B cell (primary cell): ENCODE results near the gene PLA2G4F. TPM values are rescaled to one million over a fixed set of nuclear protein-coding genes. Genes with fewer than 3 reads are reported as not detected.
A peak's percentile ranks its signal among the peaks of the same experiment; 100 is the strongest.

ENCODE experiments used
- ATAC-seq: fragments of 200-7000 bp; cut with Tn5 transposase; one replicate; pipeline ENCODE4 v1.10.0; 2021; ENCODE audit warnings: low read depth, mild to moderate bottlenecking, moderate number of reproducible peaks, moderate library complexity
- CTCF ChIA-PET: fragments of 350-600 bp; sonication (Branson Sonifier 250); formaldehyde crosslinking; loops from one replicate; lab custom pipeline; 2021; ENCODE audit warnings: antibody characterized with exemption, inconsistent platforms; lab: Charles Lee
- POLR2A ChIA-PET: fragments of 350-600 bp; sonication (Branson Sonifier 250); formaldehyde crosslinking; loops from one replicate; lab custom pipeline; 2021; ENCODE audit warnings: antibody characterized with exemption; lab: Charles Lee
- DNase-seq: peaks from one replicate; pipeline ENCODE4 v3.0.0; 2013
- H2AFZ ChIP-seq: 2 replicates; pipeline ENCODE4 v1.6.1; 2012; ENCODE audit warnings: mild to moderate bottlenecking, low read depth, low read length; ENCODE audit not compliant: insufficient read depth, poor library complexity, severe bottlenecking
- H3K27ac ChIP-seq, 2 donors: 1 replicate in 1 of 2; 2 replicates in 1 of 2; pipeline ENCODE4 v1.5.1; 2012 to 2013; ENCODE audit warnings: low read length in 2 of 2, mild to moderate bottlenecking in 2 of 2, moderate library complexity in 1 of 2
- H3K27me3 ChIP-seq, 4 experiments: fragments of 200-600 bp in 1 of 4; sonication (generic) in 1 of 4; replicated peaks in 1 of 4; 1 replicate in 2 of 4; 2 replicates in 2 of 4; pipeline versions ENCODE4 v1.6.1 to v1.7.0; 2013 to 2016; ENCODE audit warnings: low read length in 3 of 4, mild to moderate bottlenecking in 2 of 4, mixed read lengths in 1 of 4, moderate library complexity in 1 of 4; ENCODE audit not compliant: insufficient read depth in 4 of 4, control insufficient read depth in 3 of 4; ENCODE audit errors: control extremely low read depth in 1 of 4
- H3K36me3 ChIP-seq, 2 experiments: replicated peaks in 1 of 2; 1 replicate in 1 of 2; 2 replicates in 1 of 2; pipeline versions ENCODE4 v1.6.1 to v1.7.1; 2013; ENCODE audit warnings: low read length in 1 of 2; ENCODE audit not compliant: insufficient read depth in 2 of 2, control insufficient read depth in 1 of 2; ENCODE audit errors: control extremely low read depth in 1 of 2, extremely low read depth in 1 of 2
- H3K4me1 ChIP-seq, 2 donors: fragments of 200-600 bp in 1 of 2; sonication (generic) in 1 of 2; 1 replicate in 1 of 2; 2 replicates in 1 of 2; pipeline versions ENCODE4 v1.5.1 to v1.6.1; 2013 to 2017; ENCODE audit warnings: low read length in 2 of 2; ENCODE audit not compliant: control insufficient read depth in 2 of 2, insufficient read depth in 2 of 2
- H3K4me2 ChIP-seq: replicated peaks from 2 replicates; pipeline ENCODE3; 2012; ENCODE audit warnings: mild to moderate bottlenecking, low read depth, low read length; ENCODE audit not compliant: poor library complexity, severe bottlenecking
- H3K4me3 ChIP-seq, 5 experiments: fragments of 200-600 bp in 1 of 5; sonication (generic) in 1 of 5; 1 replicate in 3 of 5; 2 replicates in 2 of 5; pipeline versions ENCODE4 v1.5.1 to v1.7.0; 2011 to 2016; ENCODE audit warnings: low read length in 4 of 5, mild to moderate bottlenecking in 4 of 5, low read depth in 2 of 5, control low read depth in 1 of 5, moderate library complexity in 1 of 5; ENCODE audit not compliant: insufficient read depth in 1 of 5; ENCODE audit errors: control extremely low read depth in 1 of 5, extremely low read depth in 1 of 5
- H3K79me2 ChIP-seq: fragments of 200-600 bp; sonication (generic); one replicate; pipeline ENCODE4 v1.6.0; 2016; ENCODE audit warnings: low read length; ENCODE audit not compliant: control insufficient read depth, insufficient read depth
- H3K9ac ChIP-seq: fragments of 200-600 bp; sonication (generic); 2 replicates; pipeline ENCODE4 v1.6.1; 2017; ENCODE audit warnings: mild to moderate bottlenecking, low read length, moderate library complexity
- H3K9me3 ChIP-seq, 3 donors: one replicate each; pipeline versions ENCODE4 v1.6.1 to v1.7.1; 2013; ENCODE audit warnings: low read length in 2 of 3; ENCODE audit not compliant: control insufficient read depth in 2 of 3, insufficient read depth in 1 of 3; ENCODE audit errors: control extremely low read depth in 1 of 3
- H4K20me1 ChIP-seq: 2 replicates; pipeline ENCODE4 v1.6.0; 2012; ENCODE audit warnings: mild to moderate bottlenecking, low read length; ENCODE audit not compliant: insufficient read depth, control insufficient read depth, poor library complexity, severe bottlenecking
- H3K27ac Mint-ChIP-seq: one replicate; pipeline ENCODE4 v1.8.0; 2021; ENCODE audit warnings: mixed read lengths
- H3K27me3 Mint-ChIP-seq: one replicate; pipeline ENCODE4 v1.8.0; 2021; ENCODE audit warnings: mixed read lengths
- H3K4me1 Mint-ChIP-seq: one replicate; pipeline ENCODE4 v1.8.0; 2021; ENCODE audit warnings: mixed read lengths
- H3K4me3 Mint-ChIP-seq: one replicate; pipeline ENCODE4 v1.8.0; 2021; ENCODE audit warnings: mixed read lengths
- H3K9me3 Mint-ChIP-seq: one replicate; pipeline ENCODE4 v1.8.0; 2022; ENCODE audit warnings: mixed read lengths; ENCODE audit not compliant: insufficient read depth
- EZH2 ChIP-seq: IDR thresholded peaks from 2 replicates; pipeline ENCODE4 v1.6.1; 2012; ENCODE audit warnings: borderline replicate concordance, low read depth, mild to moderate bottlenecking, moderate library complexity, low read length; ENCODE audit not compliant: insufficient read depth, poor library complexity, severe bottlenecking
- WGBS: methylation state at CpG from one replicate; pipeline ENCODE4 v1.1.5; 2013; ENCODE audit warnings: missing lambda C conversion rate; ENCODE audit not compliant: insufficient coverage; 5-methylcytosine and 5-hydroxymethylcytosine counted together
- intact Hi-C: fragments of 100-400 bp; cut with micrococcal nuclease; formaldehyde crosslinking; loops from one replicate; pipeline ENCODE4 v1.10.0; 2022
- polyA plus RNA-seq: library from polyadenylated mRNA; depleted of rRNA; stranded (reverse); fragments of >200 nt; gene quantifications from 2 replicates; pipeline ENCODE4 v1.2.3, GENCODE V29; 2012
- total RNA-seq, 2 donors: library from RNA; stranded (reverse); fragments of 120-200 nt in 1 of 2; gene quantifications; 1 replicate in 1 of 2; 2 replicates in 1 of 2; pipeline versions ENCODE4 v1.2.3 to v1.2.4, GENCODE V29; 2013 to 2022
- TF ChIP-seq, protein P1 (sequence below): fragments of 200-600 bp; IDR thresholded peaks from one replicate; pipeline ENCODE4 v1.8.0; 2022; ENCODE audit warnings: antibody characterized with exemption, mild to moderate bottlenecking

The PLA2G4F gene
- total and polyA plus RNA-seq, 2 donors (not counting 1 experiment from before 2014, with no cell fraction given), result not detected

DNA sequence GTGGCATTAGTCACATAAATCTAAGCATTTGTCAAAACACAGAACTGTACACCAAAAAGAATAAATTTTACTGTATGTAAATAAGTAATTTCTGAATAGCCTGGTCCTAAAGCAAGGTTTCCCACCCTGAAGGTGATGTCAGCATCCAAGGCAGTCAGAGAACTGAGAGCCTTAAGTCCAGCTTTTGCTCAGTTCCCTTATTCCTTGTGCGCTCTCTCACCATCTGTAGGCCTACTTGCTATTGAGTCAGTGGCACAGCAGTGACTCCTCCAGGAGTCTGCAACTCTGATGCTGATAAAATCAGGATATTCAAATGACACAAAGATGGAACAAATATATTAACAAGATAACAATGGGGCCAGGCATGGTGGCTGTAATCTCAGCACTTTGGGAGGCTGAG is 29.4 kb upstream of the PLA2G4F start:
- ChIA-PET POLR2A (no interaction called here), CTCF (no interaction called here)
- no peak for ATAC-seq
- no peak for DNase-seq
- Histone ChIP-seq H2AFZ (no peak overlapping the region), H3K79me2 (no peaks in the 10 kb centered on the region), H3K4me3 (no peak overlapping the region), H3K36me3 (peaks cover 26 to 85% of the 10 kb centered on the region in 2 experiments), H3K9ac (no peak overlapping the region), H3K27ac (no peak overlapping the region), H3K4me2 (no peak overlapping the region), H3K9me3 (no peaks in the 10 kb centered on the region), H4K20me1 (no peaks in the 10 kb centered on the region), H3K4me1 (peaks cover 0 to 4% of the 10 kb centered on the region in 2 donors), H3K27me3 (no peaks in the 10 kb centered on the region)
- H3K4me3 Mint-ChIP-seq, result no peak overlapping the region
- 100% methylated on average over 1 of the region's 1 CpG for WGBS
- H3K27ac Mint-ChIP-seq, result no peak overlapping the region
- intact Hi-C loops, result no loop called here
- no peaks in the 10 kb centered on the region for H3K9me3 Mint-ChIP-seq
- H3K4me1 Mint-ChIP-seq, result peaks cover 7% of the 10 kb centered on the region
- TF ChIP-seq, protein P1, sequence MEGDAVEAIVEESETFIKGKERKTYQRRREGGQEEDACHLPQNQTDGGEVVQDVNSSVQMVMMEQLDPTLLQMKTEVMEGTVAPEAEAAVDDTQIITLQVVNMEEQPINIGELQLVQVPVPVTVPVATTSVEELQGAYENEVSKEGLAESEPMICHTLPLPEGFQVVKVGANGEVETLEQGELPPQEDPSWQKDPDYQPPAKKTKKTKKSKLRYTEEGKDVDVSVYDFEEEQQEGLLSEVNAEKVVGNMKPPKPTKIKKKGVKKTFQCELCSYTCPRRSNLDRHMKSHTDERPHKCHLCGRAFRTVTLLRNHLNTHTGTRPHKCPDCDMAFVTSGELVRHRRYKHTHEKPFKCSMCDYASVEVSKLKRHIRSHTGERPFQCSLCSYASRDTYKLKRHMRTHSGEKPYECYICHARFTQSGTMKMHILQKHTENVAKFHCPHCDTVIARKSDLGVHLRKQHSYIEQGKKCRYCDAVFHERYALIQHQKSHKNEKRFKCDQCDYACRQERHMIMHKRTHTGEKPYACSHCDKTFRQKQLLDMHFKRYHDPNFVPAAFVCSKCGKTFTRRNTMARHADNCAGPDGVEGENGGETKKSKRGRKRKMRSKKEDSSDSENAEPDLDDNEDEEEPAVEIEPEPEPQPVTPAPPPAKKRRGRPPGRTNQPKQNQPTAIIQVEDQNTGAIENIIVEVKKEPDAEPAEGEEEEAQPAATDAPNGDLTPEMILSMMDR, result no peak
- TF ChIP-seq EZH2, result no peak
- H3K27me3 Mint-ChIP-seq, result no peaks in the 10 kb centered on the region

DNA sequence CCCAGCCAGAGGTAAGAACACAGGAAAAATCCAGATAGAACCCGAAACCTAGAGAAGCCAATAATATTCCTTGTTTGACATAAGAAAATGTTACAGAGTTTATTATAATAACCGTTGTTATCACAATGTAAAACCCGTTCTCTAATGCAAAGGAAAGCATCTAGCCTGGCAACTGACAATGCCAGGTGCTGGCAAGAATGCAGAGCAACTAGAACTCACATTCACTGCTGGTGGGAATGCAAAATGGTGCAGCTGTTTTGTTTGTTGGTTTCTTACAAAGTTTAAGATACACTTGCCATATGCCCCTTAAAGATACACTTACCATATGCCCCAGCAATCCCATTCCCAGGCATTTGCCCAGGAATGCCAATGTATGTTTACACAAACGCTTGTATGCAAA is 28.3 kb upstream of the PLA2G4F start:
- Histone ChIP-seq H3K4me1 (peaks cover 0 to 4% of the 10 kb centered on the region in 2 donors), H3K36me3 (peaks cover 22 to 84% of the 10 kb centered on the region in 2 experiments), H2AFZ (no peak overlapping the region), H3K4me2 (no peak overlapping the region), H3K9ac (no peak overlapping the region), H4K20me1 (no peaks in the 10 kb centered on the region), H3K9me3 (no peaks in the 10 kb centered on the region), H3K27ac (no peak overlapping the region), H3K4me3 (no peak overlapping the region), H3K79me2 (no peaks in the 10 kb centered on the region), H3K27me3 (no peaks in the 10 kb centered on the region)
- DNase-seq (no peak), ATAC-seq (no peak)
- intact Hi-C loops, result no loop called here
- no peaks in the 10 kb centered on the region for H3K9me3 Mint-ChIP-seq
- peaks cover 7% of the 10 kb centered on the region for H3K4me1 Mint-ChIP-seq
- H3K4me3 Mint-ChIP-seq, result no peak overlapping the region
- CTCF ChIA-PET, result no interaction called here
- POLR2A ChIA-PET, result interaction anchor here (0.5 kb wide), 1 partner anchor 144 kb away, joined by 4 read pairs; no protein-coding TSS in a partner anchor
- H3K27me3 Mint-ChIP-seq, result no peaks in the 10 kb centered on the region
- TF ChIP-seq, protein P1, result no peak
- TF ChIP-seq EZH2, result no peak
- H3K27ac Mint-ChIP-seq, result peak overlapping the region; percentile 50
- WGBS, result no CpG with 5 or more reads among the region's 4 CpGs
